Neuron (in vitro differentiated cells): ENCODE results near the gene C3orf33.
A peak's percentile ranks its signal among the peaks of the same experiment; 100 is the strongest.

Experiments used
- H2AFZ ChIP-seq: one replicate; pipeline ENCODE4 v1.6.1; 2013; ENCODE audit warnings: low read depth, mild to moderate bottlenecking, inconsistent platforms, low read length, moderate library complexity
- H3K27me3 ChIP-seq: one replicate; pipeline ENCODE4 v1.6.1; 2013; ENCODE audit warnings: low read length; ENCODE audit not compliant: insufficient read depth
- H3K36me3 ChIP-seq: one replicate; pipeline ENCODE4 v1.6.1; 2013; ENCODE audit warnings: low read length; ENCODE audit not compliant: insufficient read depth
- H3K4me1 ChIP-seq: one replicate; pipeline ENCODE4 v1.6.1; 2013; ENCODE audit warnings: low read length; ENCODE audit not compliant: insufficient read depth
- H3K4me3 ChIP-seq: 2 replicates; pipeline ENCODE4 v1.5.1; 2013; ENCODE audit warnings: mild to moderate bottlenecking, low read length, moderate library complexity
- H3K9me3 ChIP-seq: one replicate; pipeline ENCODE4 v1.6.1; 2013; ENCODE audit warnings: low read length

The C3orf33 gene

GRCh38 chr3:155771126-155771525, 35.0 kb downstream of the C3orf33 start:
- Histone ChIP-seq H3K27me3 (no peaks in the 10 kb centered on the region), H3K36me3 (peaks cover 9% of the 10 kb centered on the region), H3K4me1 (no peaks in the 10 kb centered on the region), H3K4me3 (no peak overlapping the region), H2AFZ (no peak overlapping the region), H3K9me3 (peaks cover 8% of the 10 kb centered on the region)

- H3K4me3 ChIP-seq, result no peak overlapping the region
- H3K36me3 ChIP-seq, result peaks cover 8% of the 10 kb centered on the region
- H3K27me3 ChIP-seq, result no peaks in the 10 kb centered on the region
- no peaks in the 10 kb centered on the region for H3K4me1 ChIP-seq
- peaks cover 8% of the 10 kb centered on the region for H3K9me3 ChIP-seq
- H2AFZ ChIP-seq, result no peak overlapping the region
These were observed 39.9 kb downstream of the C3orf33 start for GRCh38 chr3:155766206-155766605.

GRCh38 chr3:155763870-155764463, 42.1 kb downstream of the C3orf33 start:
- no peaks in the 10 kb centered on the region for H3K27me3 ChIP-seq
- no peaks in the 10 kb centered on the region for H3K36me3 ChIP-seq
- H3K9me3 ChIP-seq, result no peaks in the 10 kb centered on the region
- H3K4me3 ChIP-seq, result no peak overlapping the region
- no peak overlapping the region for H2AFZ ChIP-seq
- H3K4me1 ChIP-seq, result no peaks in the 10 kb centered on the region

- no peaks in the 10 kb centered on the region for H3K36me3 ChIP-seq
- no peaks in the 10 kb centered on the region for H3K27me3 ChIP-seq
- no peaks in the 10 kb centered on the region for H3K4me1 ChIP-seq
- no peak overlapping the region for H2AFZ ChIP-seq
- H3K9me3 ChIP-seq, result no peaks in the 10 kb centered on the region
- no peak overlapping the region for H3K4me3 ChIP-seq
These were observed 45.4 kb downstream of the C3orf33 start for GRCh38 chr3:155760653-155761052.

GRCh38 chr3:155757577-155757976, 48.5 kb downstream of the C3orf33 start:
- Histone ChIP-seq H3K9me3 (no peaks in the 10 kb centered on the region), H3K27me3 (no peaks in the 10 kb centered on the region), H3K36me3 (no peaks in the 10 kb centered on the region), H3K4me3 (no peak overlapping the region), H2AFZ (no peak overlapping the region), H3K4me1 (peaks cover 2% of the 10 kb centered on the region)

GRCh38 chr3:155753038-155753639, 52.9 kb downstream of the C3orf33 start:
- H2AFZ ChIP-seq, result no peak overlapping the region
- H3K4me1 ChIP-seq, result peaks cover 23% of the 10 kb centered on the region
- no peak overlapping the region for H3K4me3 ChIP-seq
- no peaks in the 10 kb centered on the region for H3K36me3 ChIP-seq
- no peaks in the 10 kb centered on the region for H3K9me3 ChIP-seq
- no peaks in the 10 kb centered on the region for H3K27me3 ChIP-seq

GRCh38 chr3:155748611-155749365, 57.3 kb downstream of the C3orf33 start:
- H3K27me3 ChIP-seq, result no peaks in the 10 kb centered on the region
- no peaks in the 10 kb centered on the region for H3K36me3 ChIP-seq
- H3K4me3 ChIP-seq, result no peak overlapping the region
- H3K9me3 ChIP-seq, result no peaks in the 10 kb centered on the region
- H2AFZ ChIP-seq, result no peak overlapping the region
- peaks cover 49% of the 10 kb centered on the region for H3K4me1 ChIP-seq

GRCh38 chr3:155747946-155748290, 58.2 kb downstream of the C3orf33 start:
- H3K4me1 ChIP-seq, result peaks cover 54% of the 10 kb centered on the region
- no peaks in the 10 kb centered on the region for H3K9me3 ChIP-seq
- H3K4me3 ChIP-seq, result peak overlapping the region; percentile 10
- H3K36me3 ChIP-seq, result no peaks in the 10 kb centered on the region
- H3K27me3 ChIP-seq, result no peaks in the 10 kb centered on the region
- H2AFZ ChIP-seq, result peak overlapping the region; percentile 5

- H3K36me3 ChIP-seq, result no peaks in the 10 kb centered on the region
- peaks cover 56% of the 10 kb centered on the region for H3K4me1 ChIP-seq
- no peaks in the 10 kb centered on the region for H3K27me3 ChIP-seq
- peak overlapping the region; percentile 5 for H2AFZ ChIP-seq
- peak overlapping the region; percentile 10 for H3K4me3 ChIP-seq
- no peaks in the 10 kb centered on the region for H3K9me3 ChIP-seq
These were observed 58.7 kb downstream of the C3orf33 start for GRCh38 chr3:155747286-155747945.

GRCh38 chr3:155746703-155747102, 59.4 kb downstream of the C3orf33 start:
- Histone ChIP-seq H3K27me3 (no peaks in the 10 kb centered on the region), H3K4me1 (peaks cover 56% of the 10 kb centered on the region), H2AFZ (no peak overlapping the region), H3K36me3 (no peaks in the 10 kb centered on the region), H3K4me3 (peak overlapping the region; percentile 92), H3K9me3 (no peaks in the 10 kb centered on the region)

- Histone ChIP-seq H3K9me3 (no peaks in the 10 kb centered on the region), H3K4me3 (peak overlapping the region; percentile 92), H2AFZ (peak overlapping the region; percentile 91), H3K4me1 (peaks cover 62% of the 10 kb centered on the region), H3K36me3 (no peaks in the 10 kb centered on the region), H3K27me3 (no peaks in the 10 kb centered on the region)
These were observed 60.1 kb downstream of the C3orf33 start for GRCh38 chr3:155745795-155746550.

GRCh38 chr3:155744626-155745324, 61.3 kb downstream of the C3orf33 start, which contains the start of gene PLCH1:
Gene PLCH1, minus strand, starts transcription at chr3:155745071. Its CDS starts 40,847 bp downstream, at chr3:155704224.
- peak within 1 kb of the TSS; percentile 91 for H2AFZ ChIP-seq
- H3K27me3 ChIP-seq, result no peaks in the 10 kb centered on the region
- H3K4me1 ChIP-seq, result peaks cover 65% of the 10 kb centered on the region
- no peaks in the 10 kb centered on the region for H3K36me3 ChIP-seq
- no peaks in the 10 kb centered on the region for H3K9me3 ChIP-seq
- H3K4me3 ChIP-seq, result peak within 1 kb of the TSS; percentile 92
